NCI-H2081 (cell line): ENCODE measurements around the gene EPB41.
"Not testable (repeated sequence)": the region's sequence is repeated elsewhere in the genome, so short reads cannot be mapped to it uniquely, and the experiment has no call there.

ENCODE experiments used
- DNase-seq, 2 experiments: peaks; one replicate each; lab custom pipeline; 2025; lab: John Stamatoyannopoulos, UW

EPB41 gene

DNA sequence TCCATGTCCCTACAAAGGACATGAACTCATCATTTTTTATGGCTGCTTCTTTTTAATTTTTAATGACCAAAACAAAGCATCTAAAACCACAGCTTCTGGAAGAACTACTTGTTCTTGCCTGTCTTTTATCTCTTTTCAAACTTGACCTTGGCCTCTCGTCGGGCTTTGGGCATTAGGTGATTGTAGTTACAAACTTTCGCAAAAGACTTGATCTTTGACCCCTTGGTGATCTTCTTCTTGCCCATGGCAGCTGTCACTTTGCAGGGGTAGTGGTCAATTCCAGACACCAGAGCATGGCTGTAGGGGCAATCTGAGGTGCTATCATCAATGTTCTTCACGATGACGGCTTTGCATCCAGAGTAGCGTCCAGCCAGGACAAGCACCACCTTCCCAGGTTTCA lies 67.8 kb downstream of the EPB41 start:
- DNase-seq, result no peak

DNA sequence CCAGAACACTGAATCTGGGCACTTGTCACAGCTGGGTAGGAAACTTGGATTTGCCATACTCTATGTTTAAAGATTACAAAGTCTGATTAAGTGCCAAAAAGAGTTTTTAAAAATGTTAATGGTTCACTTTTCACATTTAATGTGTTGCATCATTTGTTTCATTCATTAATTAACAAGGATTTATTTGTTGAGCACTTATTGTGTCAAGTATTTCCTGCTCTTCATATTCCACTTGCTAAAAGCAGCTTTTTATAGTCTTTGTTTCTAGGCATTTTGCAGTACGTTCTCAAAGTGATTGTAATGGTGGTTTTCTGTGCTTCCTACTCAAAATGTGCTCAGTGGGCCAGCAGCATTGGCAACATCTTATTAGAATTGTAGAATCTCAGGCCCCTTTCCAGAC lies 68.7 kb downstream of the EPB41 start:
- DNase-seq, result no peak

DNA sequence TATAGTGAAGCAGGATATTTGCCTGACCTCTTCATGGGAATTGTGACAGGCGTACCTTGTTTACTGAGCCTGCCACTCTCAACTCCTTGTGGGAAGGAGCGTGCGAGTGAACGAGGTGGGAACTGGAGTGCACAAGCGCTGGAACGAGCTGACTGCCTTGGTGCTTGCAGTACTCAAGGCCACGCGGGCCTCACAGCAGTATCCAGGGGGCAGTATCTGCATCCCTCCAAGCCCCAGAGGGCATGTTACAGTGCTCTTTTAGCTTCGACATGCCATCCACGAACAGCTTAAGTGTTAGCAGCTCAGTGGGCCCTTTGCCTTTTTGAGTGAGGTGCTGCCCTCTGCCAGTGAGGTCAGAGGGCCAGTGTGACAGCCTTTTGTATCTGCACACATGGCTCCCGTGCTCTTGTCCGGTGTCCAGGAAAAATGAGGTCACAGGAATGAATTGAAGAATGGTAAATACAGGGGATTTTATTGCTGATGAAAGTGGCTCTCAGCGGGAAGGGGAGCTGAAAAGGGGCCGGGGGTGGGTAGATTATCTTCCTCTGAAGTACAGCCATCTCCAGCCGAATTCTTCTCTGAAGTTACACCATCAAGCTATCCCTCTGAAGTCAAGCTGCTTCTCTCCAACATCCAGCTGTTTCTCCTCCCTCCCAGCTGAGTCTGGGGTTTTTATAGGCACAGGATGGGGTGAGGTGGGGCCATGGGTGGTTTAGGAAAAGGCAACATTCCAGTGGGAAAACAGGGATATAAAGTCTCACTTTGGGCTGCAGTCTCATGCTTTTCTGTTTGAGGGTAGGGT lies 69.3 kb downstream of the EPB41 start:
- no peak for DNase-seq

DNA sequence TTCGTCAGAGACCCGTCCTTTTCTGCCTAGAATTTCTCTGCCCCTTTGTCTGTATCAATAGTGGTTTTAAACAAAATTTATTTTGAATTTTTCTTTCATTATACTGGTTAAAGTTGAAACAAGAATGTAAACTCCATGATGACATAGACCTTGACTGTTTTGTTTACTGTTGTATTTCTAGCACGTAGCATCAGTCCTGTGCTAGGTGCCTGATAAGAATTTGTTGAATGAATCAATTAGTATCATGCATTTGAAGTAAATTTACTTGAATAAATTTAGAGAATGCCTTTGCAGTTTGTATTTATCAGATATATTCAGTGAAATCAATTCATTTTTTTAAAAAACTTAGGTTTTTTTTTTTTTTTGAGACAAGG lies 69.9 kb downstream of the EPB41 start:
- DNase-seq, result no peak

DNA sequence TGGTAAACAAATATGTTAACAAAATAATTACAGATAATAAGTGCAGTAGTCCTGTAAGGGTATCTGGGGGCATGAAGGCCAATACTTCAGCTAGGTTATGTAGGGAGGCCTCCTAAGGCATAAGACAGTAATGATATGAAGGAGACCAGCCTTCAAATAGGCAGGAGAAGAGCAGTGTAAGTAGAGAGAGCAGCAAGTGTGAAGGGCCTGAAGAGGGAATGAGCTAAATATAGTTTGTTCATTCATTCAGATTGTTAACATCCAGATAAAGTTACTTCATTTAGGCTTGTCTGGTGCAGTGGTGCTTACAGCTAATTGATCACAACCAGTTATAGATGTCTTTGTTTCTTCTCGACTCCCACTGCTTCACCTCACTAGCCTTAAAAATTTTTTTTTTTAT lies 71.1 kb downstream of the EPB41 start:
- no peak for DNase-seq

DNA sequence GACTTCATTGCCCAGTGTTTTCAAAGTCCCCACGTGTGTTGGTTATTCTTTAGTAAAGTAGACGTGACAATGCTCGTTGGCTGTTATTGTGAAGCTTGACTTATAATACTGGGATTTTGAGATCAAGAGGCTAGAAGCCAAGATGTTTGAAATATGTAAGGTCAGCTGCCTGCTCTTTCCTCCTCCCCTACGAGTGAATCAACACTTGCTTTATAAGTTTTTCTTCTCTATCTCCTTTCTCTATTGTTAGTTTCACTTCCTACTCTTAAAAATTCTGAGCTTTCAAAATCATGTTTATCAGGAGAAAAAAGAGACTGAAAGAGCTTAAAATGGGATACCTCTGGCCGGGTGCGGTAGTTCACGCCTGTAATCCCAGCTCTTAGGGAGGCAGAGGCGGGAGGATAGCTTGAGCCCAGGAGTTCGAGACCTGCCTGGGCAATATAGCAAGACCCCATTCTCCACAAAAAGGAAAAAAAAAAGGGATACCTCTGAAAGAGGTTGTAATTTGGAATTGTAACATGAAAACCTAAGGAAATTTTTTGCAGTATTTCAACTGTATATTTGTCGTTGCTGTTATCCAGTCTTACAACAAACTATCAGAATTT lies 72.0 kb downstream of the EPB41 start:
- no peak for DNase-seq

DNA sequence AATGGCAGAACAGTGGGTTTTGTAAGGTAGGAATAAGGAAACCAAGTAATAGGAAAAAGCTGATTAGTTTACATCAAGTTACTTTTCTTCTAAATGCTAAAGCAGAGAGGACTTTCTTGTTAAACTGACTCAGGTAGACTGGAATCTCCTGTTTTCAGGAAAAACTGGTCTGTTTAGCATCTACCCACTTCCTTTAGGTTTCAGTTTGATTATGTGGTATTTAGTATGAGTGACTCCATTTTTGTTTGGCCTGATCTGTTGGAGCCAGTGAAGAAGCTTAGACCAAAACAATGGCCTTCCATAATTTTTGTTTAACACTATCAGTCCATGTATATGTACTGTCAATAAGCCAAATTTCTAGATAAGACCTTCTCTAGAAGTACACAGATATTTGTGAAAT lies 88.4 kb downstream of the EPB41 start:
- no peak for DNase-seq

DNA sequence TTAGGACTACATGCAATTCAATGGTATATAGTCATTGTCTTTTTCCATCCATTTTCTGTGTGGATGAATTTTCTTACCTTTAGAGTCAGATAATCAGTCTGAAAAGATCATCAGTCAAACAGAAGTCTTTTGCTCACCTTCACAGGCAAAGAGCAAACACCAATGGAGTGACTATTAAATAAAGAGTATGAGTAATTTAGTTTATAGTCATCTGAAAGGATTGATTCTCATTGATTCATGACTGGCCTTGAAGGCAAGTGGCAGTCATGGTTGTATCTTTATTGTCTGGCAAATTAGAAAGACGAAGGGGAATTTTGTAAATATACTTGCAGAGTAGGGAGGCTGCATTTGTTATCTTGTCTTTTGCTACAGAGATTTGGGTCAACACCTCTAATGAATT lies 89.9 kb downstream of the EPB41 start:
- DNase-seq, result no peak

DNA sequence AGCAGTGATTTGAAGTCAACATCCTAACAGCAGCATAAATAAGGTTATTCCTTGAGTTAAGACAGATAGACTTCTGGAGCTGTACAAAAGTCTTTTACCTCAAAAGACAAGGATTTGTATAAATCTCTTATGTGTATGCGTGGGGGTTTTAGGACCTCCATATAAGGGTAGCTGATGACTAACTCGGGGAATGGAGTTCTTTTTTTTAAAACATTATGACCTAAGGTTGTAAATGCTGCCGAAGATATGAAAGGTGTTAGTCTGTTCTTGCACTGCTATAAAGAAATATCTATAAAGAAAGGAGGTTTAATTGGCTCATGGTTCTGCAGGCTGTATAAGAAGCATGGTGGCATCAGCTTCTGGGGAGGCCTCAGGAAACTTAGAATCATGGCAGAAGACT lies 90.4 kb downstream of the EPB41 start:
- no peak for DNase-seq

DNA sequence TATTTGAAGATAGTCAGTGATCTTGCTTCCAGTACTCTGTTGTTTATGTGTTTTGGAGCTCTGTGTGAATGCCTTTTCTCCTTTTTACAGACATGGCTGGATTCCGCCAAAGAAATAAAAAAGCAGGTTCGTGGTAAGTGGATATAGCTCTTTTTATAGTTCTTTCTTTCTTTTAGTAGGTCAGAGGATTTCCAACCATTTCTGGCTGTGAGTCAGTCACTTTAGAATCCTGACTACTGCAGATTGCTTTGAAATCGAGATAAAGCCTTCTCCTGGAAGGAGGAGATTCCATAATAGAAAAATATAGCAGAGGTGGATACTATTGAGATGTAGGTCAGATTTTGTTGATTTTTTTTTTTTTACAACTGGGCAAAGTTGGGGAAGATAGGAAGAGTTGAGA lies 97.4 kb downstream of the EPB41 start:
- no peak for DNase-seq

DNA sequence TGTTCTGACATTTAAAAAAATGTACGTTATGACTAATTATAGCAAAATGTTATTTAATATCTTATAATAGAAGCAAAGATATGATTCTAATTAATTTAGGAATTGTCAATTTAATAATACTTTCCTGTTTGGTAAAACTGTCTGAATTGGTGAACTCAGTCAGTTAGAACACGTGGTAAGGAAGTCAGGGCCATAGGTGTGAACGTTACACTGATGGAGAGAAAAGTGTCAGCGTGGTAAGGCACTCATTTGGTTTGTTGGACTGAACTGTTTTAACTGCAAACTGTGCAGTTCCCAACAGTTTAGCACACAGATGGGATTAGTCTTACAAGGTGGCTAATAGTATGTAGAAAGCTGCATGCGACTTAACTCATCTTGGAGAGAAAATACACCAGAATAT lies 102.9 kb downstream of the EPB41 start:
- DNase-seq, result no peak

DNA sequence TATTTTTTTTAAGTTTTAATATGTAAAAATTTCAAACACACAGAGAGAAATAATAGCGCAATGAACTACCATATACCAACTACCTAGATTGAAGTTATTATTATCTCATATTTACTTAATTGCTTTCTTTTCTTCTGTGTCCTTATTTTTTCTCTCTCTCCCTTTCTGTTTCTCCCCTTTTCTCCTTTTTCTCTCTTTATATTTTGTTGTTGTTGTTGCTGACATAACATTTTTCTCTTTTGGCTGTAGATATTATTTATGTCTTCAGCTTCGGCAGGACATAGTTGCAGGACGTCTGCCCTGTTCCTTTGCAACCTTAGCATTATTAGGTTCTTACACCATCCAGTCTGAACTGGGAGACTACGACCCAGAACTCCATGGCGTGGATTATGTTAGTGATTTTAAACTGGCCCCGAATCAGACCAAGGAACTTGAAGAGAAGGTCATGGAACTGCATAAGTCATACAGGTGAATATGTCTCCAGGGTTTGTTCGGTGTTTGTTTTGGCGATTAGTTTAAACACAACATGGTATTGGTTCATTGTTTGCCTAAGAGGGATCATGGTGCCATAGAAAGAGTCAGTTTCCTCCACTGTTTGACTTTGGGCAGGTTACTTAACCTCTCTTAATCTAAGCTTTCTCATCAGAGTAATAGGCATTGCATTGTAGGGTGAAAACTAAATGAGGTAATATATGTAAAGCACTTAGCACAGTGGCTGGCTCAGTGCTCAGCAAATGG lies 103.8 kb downstream of the EPB41 start:
- DNase-seq, result no peak

DNA sequence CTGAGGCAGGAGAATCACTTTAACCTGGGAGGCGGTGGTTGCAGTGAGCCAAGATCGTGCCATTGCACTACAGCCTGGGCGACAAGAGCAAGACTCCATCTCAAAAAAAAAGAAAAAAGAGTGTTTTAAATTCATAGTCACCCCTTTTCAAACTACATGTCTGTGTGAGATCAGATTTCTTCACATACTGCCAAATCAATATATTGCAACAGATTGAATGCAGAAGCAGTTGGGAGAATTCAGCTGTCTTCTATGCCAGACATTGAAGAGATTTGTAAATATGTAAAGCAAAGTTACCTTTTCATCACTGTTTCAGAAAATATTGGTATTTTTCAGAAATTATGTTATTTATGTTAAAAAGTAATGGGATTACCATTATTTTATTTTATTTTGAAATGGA lies 108.3 kb downstream of the EPB41 start:
- no peak for DNase-seq

DNA sequence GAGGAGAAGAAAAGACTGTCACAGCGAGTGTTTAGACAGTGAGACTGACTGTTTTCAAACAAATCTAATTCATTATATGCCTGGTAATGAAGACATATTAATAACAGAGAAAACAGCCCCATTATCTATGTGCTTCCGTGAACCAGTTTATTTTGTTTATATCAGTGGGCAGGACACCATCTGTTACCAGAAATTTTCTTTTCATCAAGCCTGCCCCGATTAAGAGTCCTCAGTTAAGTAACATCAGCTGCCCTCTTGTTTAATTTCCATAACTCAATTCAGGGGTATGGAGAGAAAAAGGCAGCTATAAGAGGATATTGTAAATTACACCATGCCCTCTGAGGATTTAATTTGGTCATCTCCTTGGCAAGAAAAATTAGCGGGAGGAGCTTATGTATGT lies 115.3 kb downstream of the EPB41 start:
- peak; percentile 48 to 75 for DNase-seq

DNA sequence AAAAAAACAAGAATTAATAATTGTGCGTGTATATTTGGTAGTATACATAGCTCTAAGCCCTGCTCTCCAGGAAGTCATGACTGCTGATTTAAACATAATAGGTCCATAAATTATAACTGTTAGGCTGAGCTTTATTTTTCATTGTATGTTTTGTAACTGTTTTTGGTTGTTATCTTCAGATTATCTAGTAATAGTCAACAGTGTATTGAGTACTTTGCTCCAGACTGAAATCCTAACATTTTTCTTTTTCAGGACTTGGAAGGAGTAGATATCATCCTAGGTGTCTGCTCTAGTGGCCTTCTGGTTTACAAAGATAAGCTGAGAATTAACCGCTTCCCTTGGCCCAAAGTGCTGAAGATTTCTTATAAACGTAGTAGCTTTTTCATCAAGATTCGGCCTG lies 118.5 kb downstream of the EPB41 start:
- DNase-seq, result no peak

DNA sequence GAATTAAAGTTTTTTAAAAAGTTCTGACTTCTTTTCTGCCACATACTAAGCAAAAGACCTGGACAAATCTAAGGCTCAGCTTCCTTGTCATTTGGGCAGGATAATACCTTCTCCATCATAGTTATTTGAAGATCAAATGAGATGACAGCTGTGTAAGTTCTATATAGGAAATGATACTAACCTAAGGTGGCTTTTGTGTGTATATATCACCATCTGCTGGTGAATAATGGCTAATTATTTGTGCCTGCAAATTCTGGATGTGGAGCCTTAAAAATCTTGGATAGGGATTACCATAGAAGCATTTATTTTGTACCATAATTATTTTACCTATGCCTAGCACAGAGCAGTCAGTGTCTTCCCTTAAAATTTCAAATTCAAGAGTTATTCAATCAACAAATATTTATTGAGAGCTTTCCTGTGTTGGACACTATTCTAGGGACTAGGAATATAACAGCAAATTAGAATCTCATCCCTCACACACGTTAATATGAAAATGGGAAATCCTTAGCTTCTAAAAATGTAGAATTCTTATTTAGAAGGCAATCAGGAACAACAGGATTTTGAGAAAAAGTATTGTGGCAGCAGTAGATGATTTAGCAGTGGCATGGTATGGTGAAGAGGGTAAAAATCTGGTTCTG lies 119.6 kb downstream of the EPB41 start:
- DNase-seq, result peak; percentile 55 to 63

DNA sequence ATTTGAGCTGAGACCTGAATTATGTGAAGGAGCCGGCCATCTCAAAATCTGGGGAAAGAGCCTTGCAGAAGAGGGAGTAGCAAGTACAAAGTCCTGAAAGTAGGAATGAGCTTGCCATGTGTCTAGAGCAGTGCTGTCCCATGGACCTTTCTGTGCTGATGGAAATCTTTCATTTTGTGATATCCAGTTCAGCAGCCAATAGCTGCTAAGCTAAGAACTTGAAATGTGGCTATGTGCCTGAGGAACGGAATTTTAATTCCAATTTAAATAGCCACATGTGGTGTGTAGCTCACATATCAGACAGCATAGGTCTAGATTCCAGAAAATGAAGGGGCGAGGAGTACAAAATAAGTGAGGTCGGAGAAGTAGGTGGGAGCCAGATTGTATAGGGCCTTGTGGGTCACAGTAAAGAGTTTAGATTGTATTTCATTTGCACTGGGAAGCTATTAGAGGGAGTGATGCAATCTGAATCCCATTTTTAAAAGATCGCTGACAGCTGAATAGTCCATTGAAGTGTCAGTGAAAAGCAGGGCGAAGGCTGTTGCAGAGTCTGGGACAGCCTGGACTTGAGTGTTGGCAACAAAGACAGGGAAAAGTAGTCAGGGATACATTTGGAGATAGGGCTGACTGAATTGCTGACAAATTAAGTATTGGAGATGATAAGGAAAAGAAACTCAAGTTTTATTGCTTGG lies 129.1 kb downstream of the EPB41 start:
- no peak for DNase-seq

DNA sequence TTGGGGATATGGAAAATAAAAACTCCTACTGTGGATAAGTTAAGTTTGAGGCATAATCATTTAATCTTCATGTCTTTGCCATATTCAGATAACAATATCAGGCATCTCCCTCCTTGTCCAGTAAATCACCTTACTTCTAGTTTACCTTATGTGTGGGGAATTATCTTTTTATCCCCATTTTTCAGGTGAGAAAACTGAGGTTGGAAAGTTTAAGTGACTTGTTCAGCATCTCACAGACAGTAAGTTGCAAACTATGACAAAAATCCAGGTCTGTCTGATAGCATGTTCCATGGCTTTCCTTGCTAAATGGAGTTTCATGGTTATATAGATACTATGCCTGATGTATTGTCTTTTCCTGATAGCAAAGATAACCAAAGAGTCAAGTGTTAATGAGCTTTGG lies 129.6 kb downstream of the EPB41 start:
- no peak for DNase-seq

DNA sequence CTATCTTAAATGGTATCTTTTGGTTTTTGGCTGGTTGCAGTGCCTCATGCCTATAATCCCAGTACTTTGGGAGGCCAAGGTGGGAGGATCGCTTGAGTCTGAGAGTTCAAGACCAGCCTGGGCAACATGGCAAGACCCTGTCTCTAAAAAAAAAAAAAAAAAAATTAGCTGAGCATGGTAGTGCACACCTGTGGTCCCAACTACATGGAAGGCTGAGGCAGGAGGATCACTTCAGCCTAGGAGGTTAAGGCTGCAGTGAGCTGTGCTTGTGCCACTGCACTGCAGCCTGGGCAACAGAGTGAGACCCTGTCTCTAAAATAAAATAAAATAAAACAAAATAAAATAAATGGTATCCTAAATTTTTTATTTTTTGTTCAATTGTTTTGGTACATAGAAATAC lies 131.3 kb downstream of the EPB41 start:
- not testable (repeated sequence) for DNase-seq

DNA sequence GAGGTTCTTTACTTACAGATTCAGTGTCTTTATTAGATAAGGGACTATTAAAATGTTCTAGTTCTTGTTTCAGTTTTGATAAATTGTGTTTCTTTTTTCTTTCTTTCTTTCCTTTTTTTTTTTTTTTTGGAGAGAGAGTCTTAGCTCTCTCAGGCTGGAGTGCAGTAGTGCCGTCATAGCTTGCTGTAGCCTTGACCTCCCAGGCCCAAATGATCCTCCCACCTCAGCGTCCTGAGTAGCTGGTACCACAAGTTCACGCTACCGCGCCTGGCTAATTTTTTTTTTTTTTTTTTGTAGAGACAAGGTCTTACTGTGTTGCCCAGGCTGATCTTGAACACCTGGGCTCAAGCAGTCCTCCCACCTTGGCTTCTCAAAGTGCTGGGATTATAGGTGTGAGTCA lies 132.8 kb downstream of the EPB41 start:
- no peak for DNase-seq

DNA sequence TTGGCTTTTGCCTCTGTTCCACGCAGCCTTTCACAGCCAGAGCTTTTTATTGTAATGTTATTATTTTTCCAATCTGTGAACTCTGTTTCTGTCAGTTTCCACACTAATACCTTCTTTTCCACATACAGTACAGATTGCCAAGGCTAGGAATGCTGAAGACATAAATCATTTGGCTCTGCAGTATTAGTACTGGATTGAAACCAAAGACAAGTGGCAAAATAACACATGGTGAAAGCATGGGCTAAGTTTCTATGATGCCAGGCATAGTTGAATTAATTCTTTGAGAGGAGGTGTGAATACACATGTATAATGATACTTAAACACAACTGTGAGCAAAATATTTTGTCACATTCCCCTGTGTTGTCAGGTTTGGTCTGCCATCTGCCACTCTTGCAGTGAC lies 135.8 kb downstream of the EPB41 start:
- DNase-seq, result no peak

DNA sequence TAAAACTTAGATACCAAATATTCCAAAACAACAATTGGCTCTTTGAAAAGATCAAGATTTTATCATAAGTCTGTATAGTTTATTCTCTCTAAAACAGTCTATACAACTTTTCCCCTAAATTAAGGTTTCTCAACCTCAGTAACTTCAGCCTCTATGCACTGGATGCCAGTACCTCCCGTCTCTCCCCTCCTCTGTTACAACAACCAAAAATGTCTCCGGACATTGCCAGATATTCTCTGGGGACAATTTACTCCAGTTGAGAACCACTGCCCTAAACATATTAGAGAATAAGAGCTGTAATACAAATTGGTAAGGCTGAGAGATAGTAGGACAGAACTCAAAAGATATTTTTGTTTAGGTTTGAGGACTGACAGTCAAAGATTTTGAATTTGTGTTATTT lies 137.7 kb downstream of the EPB41 start:
- DNase-seq, result no peak
